GM13977 (cell line): ENCODE results near the gene TMEM200A.

Experiments used
- DNase-seq: peaks from one replicate; pipeline ENCODE4 v3.0.0; 2012; ENCODE audit warnings: low spot score
- in situ Hi-C: fragments of 300-500 bp; cut with MboI; formaldehyde crosslinking; loops from one replicate; pipeline ENCODE4 v1.12.0; 2022; ENCODE audit warnings: low sequenced_read_pairs, low pct_unique_long_range_greater_than_20kb, mixed read lengths, inconsistent platforms; ENCODE audit not compliant: unreplicated experiment
- TF ChIP-seq, protein P1 (sequence below): IDR thresholded peaks from 2 replicates; pipeline ENCODE4 v1.5.1; 2012; ENCODE audit warnings: mild to moderate bottlenecking, control low read depth; ENCODE audit not compliant: insufficient read depth; ENCODE audit errors: extremely low read depth, missing control alignments

The TMEM200A gene

DNA sequence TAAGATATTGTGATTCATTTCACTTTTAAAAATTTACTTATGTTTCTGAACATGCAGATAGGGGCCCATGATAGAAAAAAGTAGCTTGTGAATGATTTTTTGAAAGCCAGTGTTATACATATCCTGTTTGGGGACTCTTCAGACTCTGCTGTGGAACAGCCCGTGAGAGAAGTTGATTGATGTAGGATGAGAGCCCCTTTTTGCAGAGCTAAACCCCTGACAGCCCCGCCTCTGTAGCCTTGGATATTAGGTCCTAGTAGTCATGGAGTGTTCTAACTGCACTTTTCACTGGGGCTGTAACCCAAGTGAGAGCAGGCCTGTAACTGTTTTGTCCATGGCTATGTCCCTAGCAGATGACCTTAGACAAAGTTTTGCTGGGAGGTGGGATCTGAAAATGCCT, 8.2 kb downstream of the TMEM200A start:
- TF ChIP-seq, protein P1, sequence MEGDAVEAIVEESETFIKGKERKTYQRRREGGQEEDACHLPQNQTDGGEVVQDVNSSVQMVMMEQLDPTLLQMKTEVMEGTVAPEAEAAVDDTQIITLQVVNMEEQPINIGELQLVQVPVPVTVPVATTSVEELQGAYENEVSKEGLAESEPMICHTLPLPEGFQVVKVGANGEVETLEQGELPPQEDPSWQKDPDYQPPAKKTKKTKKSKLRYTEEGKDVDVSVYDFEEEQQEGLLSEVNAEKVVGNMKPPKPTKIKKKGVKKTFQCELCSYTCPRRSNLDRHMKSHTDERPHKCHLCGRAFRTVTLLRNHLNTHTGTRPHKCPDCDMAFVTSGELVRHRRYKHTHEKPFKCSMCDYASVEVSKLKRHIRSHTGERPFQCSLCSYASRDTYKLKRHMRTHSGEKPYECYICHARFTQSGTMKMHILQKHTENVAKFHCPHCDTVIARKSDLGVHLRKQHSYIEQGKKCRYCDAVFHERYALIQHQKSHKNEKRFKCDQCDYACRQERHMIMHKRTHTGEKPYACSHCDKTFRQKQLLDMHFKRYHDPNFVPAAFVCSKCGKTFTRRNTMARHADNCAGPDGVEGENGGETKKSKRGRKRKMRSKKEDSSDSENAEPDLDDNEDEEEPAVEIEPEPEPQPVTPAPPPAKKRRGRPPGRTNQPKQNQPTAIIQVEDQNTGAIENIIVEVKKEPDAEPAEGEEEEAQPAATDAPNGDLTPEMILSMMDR = no peak
- in situ Hi-C loops = no loop called here
- DNase-seq = no peak

DNA sequence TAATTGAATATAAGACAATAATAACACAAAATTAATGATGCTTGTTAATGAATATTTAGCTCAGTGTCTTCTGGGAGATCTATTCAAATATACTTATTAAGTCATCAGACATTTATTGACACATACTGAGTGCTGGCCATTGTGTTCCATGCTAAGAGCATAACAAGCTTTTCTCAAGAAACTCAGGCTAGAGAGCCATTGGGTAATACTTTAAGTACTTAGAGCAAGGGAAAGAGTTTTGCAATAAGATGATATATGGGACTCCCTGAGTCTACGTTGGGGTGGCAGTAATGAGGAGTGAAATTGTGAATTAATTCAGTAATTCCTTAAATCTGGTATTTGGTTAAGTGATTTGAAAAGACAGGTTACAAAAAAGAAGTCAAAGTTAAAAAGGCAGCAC, 11.1 kb downstream of the TMEM200A start:
- no peak for DNase-seq
- TF ChIP-seq, protein P1 = no peak
- in situ Hi-C loops = no loop called here

DNA sequence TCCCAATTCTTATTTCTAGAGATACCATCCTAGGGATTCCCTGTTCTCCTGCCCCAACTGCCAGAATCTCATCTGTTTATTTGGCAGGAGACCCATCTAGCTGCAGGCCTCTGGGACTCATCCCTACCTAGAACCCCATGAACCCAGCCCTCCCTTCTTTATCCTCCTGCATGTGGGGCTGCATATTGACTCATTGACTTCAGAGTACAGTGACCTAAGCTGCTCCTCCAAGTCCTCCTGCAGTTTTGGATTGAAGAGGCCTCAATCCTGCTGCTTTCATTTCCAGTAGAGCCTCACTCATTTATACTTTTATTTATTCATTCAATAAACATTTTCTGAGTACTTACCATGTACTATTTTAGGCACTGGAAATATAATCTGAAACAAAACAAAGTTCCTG, 11.6 kb downstream of the TMEM200A start:
- in situ Hi-C loops = no loop called here
- DNase-seq = no peak
- TF ChIP-seq, protein P1 = no peak

DNA sequence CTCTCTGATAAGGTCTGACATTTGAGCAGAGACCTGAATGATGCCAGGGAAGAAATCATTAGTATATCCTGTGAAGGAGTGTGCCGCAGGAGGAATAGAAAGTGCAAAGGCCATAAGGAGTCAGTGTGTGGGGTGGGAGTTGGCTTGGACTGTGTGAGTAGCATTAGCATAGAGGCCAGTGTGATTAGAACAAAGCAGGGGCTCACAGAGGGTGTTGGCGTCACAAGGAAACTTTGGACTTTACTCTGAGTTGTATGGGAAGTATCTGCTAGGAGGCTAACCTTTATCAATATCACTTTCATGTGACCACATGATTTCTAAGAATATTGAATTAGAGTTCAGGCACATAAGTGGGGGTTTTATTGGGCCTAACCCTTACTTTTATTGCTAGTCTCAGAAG, 12.1 kb downstream of the TMEM200A start:
- TF ChIP-seq, protein P1 = no peak
- in situ Hi-C loops = no loop called here
- DNase-seq = no peak

DNA sequence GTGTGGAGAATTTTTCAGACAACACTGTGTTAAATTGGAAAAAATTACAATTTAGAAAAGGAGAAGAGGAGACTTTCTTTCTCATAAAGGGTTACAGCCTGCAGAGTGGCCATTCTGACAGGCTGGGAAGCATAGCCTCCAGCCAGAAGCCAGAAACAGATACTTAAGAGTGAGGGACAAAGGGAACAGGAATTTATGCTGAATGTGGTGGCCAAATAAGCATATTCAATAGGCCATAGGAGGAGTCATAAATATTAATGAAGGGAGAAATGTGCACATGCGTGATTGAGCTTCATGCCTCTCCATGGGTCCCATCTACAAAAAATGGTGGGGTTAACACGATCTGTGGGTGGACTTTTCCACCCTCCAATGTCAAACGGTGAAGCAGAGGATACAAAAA, 13.4 kb downstream of the TMEM200A start:
- in situ Hi-C loops = no loop called here
- TF ChIP-seq, protein P1 = no peak
- no peak for DNase-seq

DNA sequence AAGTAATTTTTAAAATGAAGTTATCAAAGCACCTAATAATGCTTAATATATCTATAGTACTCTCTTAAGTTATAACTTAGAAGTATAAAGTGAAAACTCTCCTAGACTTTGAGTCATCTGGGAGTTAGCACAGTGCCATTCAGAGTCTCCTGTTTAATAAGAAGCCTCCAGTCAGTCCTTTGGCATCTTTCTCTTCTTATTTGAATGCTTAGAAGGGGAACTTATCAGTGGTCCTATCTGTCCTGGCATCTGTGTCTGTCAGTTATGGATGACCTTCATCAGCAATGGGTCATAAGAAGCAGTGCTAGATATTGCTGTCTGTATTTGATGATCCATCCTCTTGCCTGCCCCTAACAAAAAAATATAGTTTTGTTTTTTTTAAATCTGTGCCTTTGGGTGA, 15.2 kb downstream of the TMEM200A start:
- TF ChIP-seq, protein P1 = no peak
- DNase-seq = no peak
- in situ Hi-C loops = no loop called here
